Stimulated activated CD4-positive, alpha-beta T cell treated with anti-CD3 and anti-CD28 coated beads, Interleukin-1b, Interleukin-23, amount 100 ng/mL, for 4 hours (primary cell): ENCODE results near the gene ID2.

ENCODE experiments used
- DNase-seq, 2 donors: peaks; one replicate each; pipeline ENCODE4 v3.0.0-alpha.2; 2020; ENCODE audit warnings: low read depth in 2 of 2

Gene ID2

DNA sequence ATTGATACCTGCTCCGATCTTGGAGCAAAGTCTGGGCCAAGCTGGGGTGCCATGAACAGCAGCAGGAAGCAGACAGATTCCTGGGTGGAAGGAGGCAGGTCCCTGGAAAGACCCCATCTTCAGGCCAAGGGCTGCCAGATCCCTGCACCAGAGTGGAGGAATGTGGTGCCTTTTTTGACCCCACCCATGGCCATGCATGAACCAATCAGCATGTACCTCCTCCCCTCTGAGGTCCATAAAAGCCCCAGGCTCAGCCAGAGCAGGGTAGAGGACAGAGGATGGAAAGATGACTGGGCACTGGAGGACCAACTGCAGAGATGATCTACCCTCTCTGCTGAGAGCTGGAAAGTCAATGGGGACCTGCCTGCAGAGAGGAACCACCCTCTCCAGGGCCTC lies 34.4 kb upstream of the ID2 start:
- no peak for DNase-seq

DNA sequence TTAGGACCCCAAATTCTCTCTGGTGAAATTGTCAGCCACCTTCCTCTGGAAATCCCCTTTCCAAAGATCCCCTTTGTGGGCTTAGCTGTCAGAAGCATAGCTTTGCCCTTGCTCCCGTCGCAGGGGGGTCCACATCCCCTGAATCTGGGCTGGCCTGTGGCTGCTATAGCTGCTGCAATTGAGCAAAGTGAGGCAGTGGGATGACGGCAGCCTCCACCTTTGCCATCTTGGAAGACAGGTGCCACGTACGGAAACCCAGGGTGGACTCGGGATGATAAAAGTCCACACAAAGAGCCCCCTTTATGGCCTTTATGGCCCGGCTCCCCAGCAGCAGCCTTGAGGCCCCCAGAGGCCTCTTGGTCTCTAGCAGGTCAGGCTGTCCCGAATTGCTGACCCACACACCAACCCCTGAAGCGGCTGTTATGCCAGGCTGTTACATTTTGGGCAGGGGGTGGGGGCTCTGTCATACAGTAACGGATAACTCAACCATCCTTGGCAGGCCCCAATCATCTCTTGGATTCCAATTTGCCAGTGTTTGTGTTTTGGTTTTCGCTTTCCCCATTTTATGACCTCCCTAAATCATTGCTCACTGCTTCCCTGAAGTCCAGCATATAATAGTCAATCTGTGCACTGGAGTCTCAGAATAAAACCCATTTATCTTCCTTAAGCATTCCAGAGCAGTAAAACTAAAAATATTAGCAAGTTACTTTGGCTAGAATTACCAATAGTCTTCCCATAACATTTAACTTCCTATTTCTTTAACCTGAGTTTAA lies 33.2 kb upstream of the ID2 start:
- DNase-seq = no peak

DNA sequence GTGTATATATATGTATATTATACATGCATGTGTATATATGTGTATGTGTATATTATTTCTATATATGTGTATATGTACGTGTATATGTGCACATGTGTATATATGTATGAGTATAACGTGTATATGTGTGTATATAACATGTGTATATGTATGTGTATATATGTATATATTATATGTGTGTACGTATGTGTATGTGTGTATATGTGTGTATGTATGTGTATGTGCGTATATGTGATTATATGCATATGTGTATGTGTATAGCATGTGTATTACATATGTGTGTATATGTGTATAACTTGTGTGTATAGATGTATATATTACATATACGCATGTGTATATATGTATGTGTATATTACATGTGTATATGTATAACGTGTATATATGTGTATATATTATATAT lies 32.1 kb upstream of the ID2 start:
- DNase-seq = no peak

DNA sequence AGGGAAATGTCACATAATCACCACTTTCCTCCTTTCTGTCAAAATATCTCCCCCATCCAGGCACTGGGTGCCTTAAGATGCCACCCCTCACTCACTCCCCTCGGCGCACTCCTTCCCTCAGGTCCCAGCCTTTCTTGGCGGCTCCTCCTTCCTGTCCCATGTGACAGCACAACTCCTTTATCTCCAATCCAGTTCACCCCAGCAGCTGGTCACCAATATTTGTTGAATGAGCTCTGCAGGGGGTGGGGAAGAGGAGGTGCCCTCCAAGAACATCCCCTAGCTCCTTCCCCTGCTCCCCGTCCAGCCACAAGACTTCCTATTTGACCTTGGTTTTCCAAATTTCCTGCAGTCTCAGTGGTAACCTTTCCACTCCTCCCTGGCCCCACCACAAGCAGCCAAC lies 31.6 kb upstream of the ID2 start:
- no peak for DNase-seq

DNA sequence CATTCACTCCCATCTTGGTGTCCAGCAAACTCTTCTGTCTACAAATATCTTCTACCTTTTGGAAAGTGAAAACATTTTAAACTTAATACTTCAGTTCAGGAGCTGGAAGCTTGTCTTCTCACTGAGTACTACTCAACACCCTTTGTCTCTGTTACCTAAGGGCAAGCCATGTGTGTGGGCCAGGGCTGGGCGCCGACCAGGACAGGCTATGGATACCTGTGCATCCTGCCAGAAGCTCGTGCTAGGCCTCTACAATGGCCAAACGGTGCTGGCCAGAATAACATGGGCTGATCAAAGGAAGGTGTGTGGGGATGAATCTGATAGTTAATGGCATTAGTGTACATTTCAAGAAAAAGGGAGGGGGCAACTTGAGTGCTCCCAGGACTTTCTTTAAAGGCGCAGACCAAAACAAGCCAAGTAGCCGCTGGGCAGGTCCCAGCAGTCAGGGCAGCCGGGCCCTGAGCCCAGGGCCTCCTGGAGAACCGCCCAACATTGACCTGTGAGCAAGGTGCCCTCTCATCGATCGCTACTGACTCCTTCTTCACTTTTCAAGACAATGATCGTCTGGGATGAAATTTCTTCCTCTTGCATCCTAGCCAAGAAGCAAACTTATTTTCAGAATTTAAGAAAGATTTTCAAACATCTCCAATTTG lies 29.0 kb upstream of the ID2 start:
- DNase-seq = no peak

DNA sequence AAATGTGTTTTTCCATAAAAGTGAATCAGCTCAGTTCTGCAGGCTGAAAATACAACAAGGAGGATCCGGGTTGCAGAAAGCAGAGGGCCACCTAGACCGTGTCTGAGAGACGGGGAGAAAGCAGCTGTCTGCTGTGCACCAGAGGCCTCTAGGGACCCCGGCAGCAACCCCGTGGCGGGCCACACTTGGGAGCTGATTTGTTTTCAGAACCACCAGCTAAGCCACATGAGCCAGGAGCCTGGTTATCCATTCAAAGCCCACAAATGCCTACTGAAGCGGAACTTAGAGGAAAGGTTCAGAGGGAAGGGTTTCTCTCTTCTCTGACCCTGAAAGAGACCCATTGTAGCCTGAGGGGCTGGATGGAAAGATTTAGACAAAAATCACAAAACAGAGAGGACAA lies 28.4 kb upstream of the ID2 start:
- no peak for DNase-seq

DNA sequence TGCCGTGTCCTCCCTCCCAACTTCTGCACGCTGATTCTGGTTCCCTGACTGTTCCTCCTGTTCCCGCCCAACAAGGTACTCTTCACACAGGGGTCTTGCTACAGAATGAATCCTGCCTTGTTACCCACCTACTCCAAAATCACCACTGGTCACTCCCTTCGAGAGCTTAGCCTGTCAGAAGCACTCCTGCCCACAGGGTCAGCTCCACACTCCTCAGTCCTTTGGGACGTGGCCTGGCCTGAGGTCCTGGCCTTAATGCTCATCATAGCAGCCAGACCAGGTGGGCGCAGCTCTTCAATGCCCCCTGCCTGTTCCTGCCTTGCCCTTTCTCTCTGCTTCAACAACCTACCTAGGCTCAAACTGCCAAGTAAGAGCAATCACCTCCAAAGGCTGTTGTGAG lies 27.8 kb upstream of the ID2 start:
- DNase-seq = no peak

DNA sequence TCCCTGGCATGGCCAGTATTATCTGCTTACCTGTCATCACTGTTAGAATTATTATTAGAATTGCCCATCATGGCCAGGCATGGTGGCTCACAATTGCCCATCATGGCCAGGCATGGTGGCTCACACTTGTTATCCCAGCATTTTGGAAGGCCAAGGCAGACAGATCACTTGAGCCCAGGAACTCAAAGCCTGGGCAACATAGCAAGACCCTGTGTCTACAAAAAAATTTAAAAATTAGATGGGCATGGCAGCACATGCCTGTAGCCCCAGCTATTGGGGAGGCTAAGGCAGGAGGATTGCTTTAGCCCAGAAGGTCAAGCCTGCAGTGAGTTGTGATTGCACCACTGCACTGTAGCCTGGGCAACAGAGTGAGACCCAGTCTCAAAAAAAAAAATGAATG lies 27.4 kb upstream of the ID2 start:
- DNase-seq = no peak

DNA sequence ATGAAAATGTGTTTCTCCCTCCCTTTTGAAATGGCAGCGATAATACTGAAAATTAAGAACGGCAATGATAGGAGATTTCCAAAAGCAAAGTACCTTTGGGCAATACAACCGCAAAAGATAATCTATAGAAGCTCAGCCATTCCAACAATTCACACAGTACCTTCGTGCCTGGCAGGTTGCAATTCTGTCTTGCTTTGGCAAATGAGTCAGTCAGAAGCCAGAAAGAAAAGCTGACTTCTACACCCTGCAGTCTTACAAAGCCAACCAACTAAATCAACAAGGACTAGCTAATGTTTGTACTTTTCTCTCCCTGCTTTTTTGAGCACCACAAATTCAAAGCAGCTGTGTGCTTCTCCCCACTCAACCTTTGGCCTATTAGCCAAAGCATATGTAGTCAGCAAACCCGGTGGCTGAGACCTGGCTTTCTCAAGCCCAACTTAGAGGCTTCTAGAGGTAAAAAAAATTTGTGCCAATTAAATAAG lies 25.7 kb upstream of the ID2 start:
- DNase-seq = no peak

DNA sequence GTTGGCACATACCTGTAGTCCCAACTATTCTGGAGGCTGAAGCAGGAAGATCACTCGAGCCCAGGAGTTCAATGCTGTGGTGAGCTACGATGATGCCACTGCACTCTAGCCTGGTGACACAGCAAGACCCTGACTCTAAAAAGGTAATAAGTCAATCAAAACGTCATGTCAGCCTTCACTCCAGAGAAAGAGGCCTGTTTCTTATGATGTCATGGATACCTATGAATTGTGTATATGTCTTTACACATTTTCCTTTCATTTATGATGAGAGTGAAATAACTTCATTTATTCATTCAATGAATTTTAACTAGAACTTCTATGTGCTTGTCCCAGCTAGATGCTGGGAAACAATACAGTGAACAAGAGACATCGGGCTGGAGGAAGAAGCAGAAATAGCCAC lies 25.0 kb upstream of the ID2 start:
- no peak for DNase-seq

DNA sequence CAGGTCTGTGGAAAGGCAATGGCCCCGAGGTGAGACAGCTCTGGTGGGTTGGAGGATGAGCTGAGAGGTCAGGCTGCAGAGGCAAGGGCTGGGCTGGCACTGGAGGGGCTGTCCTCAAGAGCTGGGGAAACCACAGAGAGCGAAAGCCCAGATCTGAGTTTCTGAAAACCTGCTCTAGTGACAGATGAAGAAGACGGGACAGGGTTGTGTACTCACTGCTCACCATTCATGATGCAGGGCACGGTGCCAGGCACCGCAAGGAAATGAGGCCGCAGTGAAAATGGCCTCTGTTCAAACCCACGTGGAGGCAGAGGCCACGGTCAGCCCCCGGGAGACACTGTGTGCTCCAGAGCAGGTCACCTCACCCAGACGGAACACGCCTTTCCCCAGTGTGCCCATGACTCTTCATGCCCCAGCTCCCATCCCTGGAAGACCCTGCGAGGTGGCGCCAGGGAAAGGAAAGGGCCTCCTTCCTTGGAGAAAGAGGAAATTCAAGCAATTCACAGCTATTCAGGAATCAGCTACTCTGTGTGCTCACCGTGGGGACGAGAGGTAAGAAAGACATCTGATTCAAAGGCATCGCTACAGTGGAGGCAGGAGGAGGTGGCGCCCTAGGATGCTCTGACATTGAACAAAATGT lies 24.3 kb upstream of the ID2 start:
- no peak for DNase-seq

DNA sequence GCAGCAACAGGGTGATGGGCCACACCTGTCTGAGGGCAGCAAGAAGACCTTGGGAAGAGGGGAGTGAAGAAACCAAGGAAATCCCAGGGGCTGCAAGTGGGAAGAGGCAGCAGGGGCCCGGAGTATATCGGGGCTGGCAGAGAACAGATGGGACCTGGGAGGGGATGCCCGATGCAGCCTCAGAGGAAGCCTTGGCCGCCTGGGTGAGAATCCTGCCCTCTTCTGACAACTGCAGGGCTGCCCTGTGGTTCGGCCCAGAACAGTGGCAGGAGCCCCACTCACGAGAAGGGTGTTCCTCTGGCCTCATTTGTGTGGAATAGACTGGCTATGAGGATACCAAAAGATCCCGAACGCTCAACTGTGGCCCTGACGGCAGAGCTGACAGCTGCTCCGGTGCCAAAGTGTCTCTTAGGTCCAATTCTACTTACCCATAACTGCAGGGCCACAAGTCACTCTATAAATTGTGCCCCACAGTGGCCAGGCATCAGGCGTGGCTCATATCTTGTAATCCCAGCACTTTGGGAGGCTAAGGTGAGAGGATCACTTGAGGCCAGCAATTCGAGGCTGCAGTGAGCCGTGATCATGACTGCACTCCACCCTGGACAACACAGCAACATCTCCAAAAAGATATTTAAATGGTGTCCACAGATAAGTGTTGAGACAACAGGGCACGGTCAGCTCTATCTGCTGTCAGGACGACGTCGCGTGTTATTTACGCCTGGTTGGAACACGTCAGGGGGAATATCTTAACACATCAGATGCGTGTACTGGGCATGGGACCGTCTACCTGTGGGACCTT lies 23.6 kb upstream of the ID2 start:
- DNase-seq = no peak

DNA sequence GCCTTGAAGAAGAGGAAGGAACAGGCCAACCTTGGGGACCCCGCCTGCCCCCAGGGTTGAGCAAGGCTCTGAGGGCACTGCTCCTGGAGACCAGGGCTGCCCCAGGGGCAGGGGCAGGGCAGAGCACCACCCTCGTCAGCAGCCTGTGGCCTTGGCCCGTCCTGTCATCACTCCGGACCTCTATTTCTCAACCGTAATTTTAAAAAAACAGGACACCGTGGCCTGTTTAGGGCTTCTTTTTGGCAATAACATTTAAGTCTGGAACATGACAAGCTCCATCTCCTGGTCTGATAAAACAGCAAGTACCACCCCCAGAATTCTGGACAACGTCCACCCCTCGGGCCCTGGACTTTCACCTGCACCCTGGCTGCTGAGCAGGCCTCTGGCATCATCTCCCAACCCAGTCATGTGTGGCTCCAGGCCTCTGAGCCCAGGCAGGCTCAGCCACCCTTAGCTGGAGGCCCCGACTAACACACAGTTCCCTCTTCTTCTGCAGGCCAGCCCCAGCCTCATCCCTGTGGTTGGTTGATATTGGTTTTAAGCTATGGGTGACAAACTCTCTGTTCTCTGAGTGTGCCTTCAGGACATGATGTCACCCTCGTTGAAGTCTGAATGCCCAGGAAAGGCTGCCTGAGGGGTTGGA lies 22.6 kb upstream of the ID2 start:
- no peak for DNase-seq

DNA sequence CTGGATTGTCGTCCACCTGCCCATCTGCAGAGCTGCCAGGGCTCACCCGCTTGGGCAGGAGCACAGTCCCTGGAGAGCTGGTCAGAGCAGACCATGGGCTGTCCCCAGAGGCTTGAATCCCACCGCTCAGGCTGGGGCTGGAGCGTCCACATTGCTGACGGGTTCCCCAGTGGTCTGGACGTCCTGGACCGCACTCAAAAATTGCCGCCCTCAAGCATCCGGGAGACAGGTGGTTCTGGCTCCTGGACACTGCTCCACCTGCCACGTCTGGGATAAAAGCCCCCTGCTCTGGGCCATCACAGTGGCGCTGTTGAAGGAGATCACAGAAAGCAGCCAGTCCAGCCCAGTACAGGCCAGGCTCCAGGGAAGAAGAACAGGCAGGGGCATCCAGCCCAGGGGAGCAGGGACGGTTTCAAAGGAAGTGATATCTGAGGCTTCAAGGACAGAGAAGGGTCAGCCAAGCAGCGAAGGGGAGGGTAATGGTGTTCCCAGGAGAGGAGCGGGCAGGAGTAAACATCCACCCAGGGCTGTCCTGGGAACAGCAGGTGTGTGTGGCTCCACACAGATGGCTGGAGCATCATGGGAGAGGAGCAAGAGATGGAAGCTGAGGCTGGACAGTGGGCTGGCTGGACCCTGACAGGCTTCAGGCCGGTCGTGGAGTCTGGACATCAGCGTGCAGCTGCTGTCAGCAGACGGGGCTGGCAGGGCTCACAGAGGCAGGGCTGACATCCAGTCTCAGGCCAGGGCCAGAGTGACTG lies 21.9 kb upstream of the ID2 start:
- DNase-seq = no peak

DNA sequence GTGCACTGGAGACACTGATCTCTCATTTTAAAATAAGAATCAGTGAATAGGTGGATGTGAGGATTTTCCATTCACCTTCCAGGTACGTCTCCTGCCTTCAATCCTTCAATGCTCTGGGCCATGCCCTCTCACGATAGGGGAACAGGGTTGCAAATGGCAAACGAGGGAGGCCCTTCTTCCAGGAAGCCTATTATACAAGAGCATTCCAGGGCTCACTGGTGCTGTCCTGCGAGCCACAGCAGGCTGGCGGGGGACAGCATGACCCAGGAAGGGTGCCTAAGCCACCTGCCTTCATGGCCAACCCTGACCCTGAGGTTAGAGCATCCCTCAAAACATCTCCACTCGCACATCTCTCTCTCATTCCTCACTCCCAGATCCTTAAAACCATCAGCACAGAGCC lies 20.6 kb upstream of the ID2 start:
- DNase-seq = no peak

DNA sequence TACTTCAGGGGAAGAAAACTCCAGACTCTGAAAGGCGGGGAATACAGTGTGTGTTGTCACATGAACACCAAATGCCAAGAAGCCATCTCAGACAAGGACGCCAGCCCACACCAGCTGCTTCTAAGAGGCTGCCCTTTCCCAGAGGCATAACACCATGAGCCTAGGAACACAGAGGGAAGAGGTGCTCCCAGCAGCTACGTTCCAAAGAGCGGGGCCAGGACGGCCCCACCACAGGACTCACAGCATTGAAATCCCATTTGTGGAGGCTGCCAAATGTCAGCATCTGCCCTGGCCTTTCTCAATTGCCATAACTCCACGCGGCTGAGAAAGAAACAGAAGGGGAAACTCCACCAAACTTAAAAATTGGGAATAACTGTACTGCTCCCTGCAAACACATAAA lies 20.1 kb upstream of the ID2 start:
- DNase-seq = no peak

DNA sequence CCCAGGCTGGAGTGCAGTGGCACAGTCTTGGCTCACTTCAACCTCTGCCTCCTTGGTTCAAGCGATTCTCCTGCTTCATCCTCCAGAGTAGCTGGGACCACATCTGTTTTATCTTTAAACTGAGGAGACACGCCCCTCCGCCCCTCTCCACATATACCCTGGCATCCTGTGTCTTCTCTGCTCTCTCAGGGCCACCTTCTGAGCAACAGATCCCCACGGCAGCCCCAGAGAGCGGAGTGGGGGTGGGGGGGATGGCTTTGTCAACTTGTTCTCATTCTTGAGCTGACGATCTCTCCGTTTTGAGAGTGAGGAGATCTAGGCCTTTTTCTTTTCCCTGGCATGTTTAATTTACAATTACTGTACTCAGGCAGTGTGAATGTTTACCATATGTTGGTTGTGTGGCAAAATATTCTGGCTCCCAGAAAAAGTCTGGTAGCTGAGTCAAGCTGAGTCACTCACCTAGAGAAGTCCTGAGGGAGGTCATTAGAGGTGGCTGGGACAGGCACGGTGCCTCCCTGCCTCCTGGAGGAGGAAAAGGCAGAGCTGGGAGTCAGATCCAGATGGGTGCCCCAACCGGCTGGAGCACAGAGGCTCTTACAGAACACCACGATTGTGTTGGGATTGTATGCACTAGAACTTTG lies 19.5 kb upstream of the ID2 start:
- DNase-seq = no peak

DNA sequence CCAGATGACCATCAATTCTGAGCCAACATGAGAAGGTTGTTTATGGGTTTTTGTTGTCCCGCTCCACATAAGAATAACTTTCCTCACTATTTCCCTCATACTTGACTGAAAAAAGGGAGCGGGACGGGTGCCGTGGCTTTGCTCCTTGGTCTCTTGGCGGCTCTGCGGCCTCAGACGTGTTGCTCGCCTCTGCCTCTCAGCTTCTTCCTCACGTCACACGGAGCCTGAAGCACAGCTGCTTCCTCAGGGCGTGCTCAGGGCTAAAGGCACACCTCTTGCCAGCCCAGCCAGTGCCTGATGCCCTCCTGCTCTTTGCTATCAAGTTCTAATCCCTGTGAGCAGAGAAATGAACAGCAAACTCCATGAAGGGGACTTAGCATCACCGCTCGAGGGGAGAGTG lies 17.9 kb upstream of the ID2 start:
- no peak for DNase-seq

DNA sequence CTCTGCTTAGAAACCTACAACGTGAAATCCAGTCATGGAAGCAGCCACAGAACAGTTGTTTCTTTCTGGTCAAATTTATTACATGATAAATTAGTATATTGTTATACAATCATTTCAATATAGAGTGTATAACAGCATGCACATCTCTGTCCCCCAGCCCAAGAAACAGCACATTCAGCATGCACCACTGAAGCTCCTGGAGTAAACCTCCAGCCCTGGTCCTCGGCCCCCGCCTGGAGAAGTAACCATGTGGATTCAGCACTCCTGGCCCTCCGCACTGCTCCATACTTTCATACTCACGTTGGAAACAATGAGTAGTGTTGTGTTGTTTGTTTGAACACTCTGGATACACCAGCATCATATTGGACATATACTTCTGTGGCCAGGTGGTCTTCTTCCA lies 15.3 kb upstream of the ID2 start:
- no peak for DNase-seq

DNA sequence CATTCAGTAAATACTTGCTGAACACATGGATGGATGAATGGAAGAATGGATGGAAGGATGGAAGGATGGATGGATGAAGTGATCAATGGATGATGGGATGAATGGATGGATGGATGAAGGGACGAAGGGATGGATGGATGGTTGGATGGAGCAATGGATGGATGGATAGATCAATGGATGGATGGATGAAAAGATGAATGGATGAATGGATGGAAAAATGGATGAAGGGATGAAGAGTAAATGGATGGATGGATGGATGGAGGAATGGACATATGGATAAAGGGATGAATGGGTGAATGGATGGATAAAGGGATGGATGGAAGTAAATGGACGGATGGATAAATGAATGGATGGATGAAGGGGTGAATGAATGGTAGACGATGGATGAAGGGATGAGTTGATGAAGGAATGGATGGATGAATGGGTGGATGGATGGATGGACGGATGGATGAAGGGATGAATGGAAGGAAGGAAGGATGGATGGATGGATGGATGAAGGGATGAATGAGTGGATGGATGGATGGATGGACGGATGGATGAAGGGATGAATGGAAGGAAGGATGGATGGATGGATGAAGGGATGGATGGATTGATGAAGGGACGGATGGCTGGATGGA lies 13.9 kb upstream of the ID2 start:
- DNase-seq = no peak
